ENCODE measurements around the gene OR4K5.
A peak's percentile ranks its signal among the peaks of the same experiment; 100 is the strongest.

Gene OR4K5

GRCh38 chr14:19878029-19878642 is 42.3 kb upstream of the OR4K5 start:
- DNase-seq (ENCODE audit: low read depth in 1 of 2, low spot score in 1 of 2), result no peak
- TF ChIP-seq GABPA (IDR thresholded peaks at IDR 0.05; ENCODE audit: low read depth), result no peak
- no peak for TF ChIP-seq POLR2AphosphoS5 (IDR thresholded peaks at IDR 0.05; ENCODE audit: low read depth)
- TF ChIP-seq CTCF (IDR thresholded peaks at IDR 0.05; ENCODE audit: insufficient read depth, low read length), result peak; percentile 71
- no peak overlapping the region for H3K27ac ChIP-seq (replicated peaks)
- H3K27me3 ChIP-seq (ENCODE audit: insufficient read depth, poor library complexity, severe bottlenecking), result peaks cover 4% of the 10 kb centered on the region
- H3K4me3 ChIP-seq (replicated peaks; ENCODE audit: insufficient read depth, low read length), result no peak overlapping the region

GRCh38 chr14:19895282-19895681 is 25.1 kb upstream of the OR4K5 start:
- no peak overlapping the region for H3K27ac ChIP-seq (replicated peaks)
- TF ChIP-seq POLR2AphosphoS5 (IDR thresholded peaks at IDR 0.05; ENCODE audit: low read depth), result no peak
- TF ChIP-seq, protein P1, sequence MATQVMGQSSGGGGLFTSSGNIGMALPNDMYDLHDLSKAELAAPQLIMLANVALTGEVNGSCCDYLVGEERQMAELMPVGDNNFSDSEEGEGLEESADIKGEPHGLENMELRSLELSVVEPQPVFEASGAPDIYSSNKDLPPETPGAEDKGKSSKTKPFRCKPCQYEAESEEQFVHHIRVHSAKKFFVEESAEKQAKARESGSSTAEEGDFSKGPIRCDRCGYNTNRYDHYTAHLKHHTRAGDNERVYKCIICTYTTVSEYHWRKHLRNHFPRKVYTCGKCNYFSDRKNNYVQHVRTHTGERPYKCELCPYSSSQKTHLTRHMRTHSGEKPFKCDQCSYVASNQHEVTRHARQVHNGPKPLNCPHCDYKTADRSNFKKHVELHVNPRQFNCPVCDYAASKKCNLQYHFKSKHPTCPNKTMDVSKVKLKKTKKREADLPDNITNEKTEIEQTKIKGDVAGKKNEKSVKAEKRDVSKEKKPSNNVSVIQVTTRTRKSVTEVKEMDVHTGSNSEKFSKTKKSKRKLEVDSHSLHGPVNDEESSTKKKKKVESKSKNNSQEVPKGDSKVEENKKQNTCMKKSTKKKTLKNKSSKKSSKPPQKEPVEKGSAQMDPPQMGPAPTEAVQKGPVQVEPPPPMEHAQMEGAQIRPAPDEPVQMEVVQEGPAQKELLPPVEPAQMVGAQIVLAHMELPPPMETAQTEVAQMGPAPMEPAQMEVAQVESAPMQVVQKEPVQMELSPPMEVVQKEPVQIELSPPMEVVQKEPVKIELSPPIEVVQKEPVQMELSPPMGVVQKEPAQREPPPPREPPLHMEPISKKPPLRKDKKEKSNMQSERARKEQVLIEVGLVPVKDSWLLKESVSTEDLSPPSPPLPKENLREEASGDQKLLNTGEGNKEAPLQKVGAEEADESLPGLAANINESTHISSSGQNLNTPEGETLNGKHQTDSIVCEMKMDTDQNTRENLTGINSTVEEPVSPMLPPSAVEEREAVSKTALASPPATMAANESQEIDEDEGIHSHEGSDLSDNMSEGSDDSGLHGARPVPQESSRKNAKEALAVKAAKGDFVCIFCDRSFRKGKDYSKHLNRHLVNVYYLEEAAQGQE (IDR thresholded peaks at IDR 0.05; ENCODE audit: insufficient replicate concordance, low read depth), result no peak
- TF ChIP-seq CTCF (IDR thresholded peaks at IDR 0.05; ENCODE audit: insufficient read depth, low read length), result no peak
- no peak for TF ChIP-seq SPI1 (IDR thresholded peaks at IDR 0.05; ENCODE audit: borderline replicate concordance, low read depth)
- no peak for TF ChIP-seq GABPA (IDR thresholded peaks at IDR 0.05; ENCODE audit: low read depth)
- no peaks in the 10 kb centered on the region for H3K27me3 ChIP-seq (ENCODE audit: insufficient read depth, poor library complexity, severe bottlenecking)
- H3K4me3 ChIP-seq (replicated peaks; ENCODE audit: insufficient read depth, low read length), result no peak overlapping the region
- no peak for DNase-seq (ENCODE audit: low read depth in 1 of 2, low spot score in 1 of 2)

GRCh38 chr14:19900999-19901398 is 19.4 kb upstream of the OR4K5 start:
- H3K27me3 ChIP-seq (ENCODE audit: insufficient read depth, poor library complexity, severe bottlenecking), result no peaks in the 10 kb centered on the region
- no peak overlapping the region for H3K27ac ChIP-seq (replicated peaks)
- no peak overlapping the region for H3K4me3 ChIP-seq (replicated peaks; ENCODE audit: insufficient read depth, low read length)
- TF ChIP-seq GABPA (IDR thresholded peaks at IDR 0.05; ENCODE audit: low read depth) (no peak), SPI1 (IDR thresholded peaks at IDR 0.05; ENCODE audit: borderline replicate concordance, low read depth) (no peak), CTCF (IDR thresholded peaks at IDR 0.05; ENCODE audit: insufficient read depth, low read length) (no peak), POLR2AphosphoS5 (IDR thresholded peaks at IDR 0.05; ENCODE audit: low read depth) (no peak)
- TF ChIP-seq, protein P1 (IDR thresholded peaks at IDR 0.05; ENCODE audit: insufficient replicate concordance, low read depth), result no peak
- DNase-seq (ENCODE audit: low read depth in 1 of 2, low spot score in 1 of 2), result no peak

GRCh38 chr14:19902409-19902808 is 18.0 kb upstream of the OR4K5 start:
- TF ChIP-seq, protein P1 (IDR thresholded peaks at IDR 0.05; ENCODE audit: insufficient replicate concordance, low read depth), result no peak
- TF ChIP-seq CTCF (IDR thresholded peaks at IDR 0.05; ENCODE audit: insufficient read depth, low read length) (no peak), SPI1 (IDR thresholded peaks at IDR 0.05; ENCODE audit: borderline replicate concordance, low read depth) (no peak), GABPA (IDR thresholded peaks at IDR 0.05; ENCODE audit: low read depth) (no peak), POLR2AphosphoS5 (IDR thresholded peaks at IDR 0.05; ENCODE audit: low read depth) (no peak)

More at GRCh38 chr14:19902409-19902808, 18.0 kb upstream of the OR4K5 start:
- Histone ChIP-seq H3K27me3 (ENCODE audit: insufficient read depth, poor library complexity, severe bottlenecking) (no peaks in the 10 kb centered on the region), H3K4me3 (replicated peaks; ENCODE audit: insufficient read depth, low read length) (no peak overlapping the region), H3K27ac (replicated peaks) (no peak overlapping the region)
- DNase-seq (ENCODE audit: low read depth in 1 of 2, low spot score in 1 of 2), result peak; percentile 21 to 44

Data from HL-60 (cell line).